SKM-1 treated with dmso at 0.1 percent for 144 hours (cell line): Measurements from ENCODE around the gene SAP25.
"Not testable (repeated sequence)": the region's sequence is repeated elsewhere in the genome, so short reads cannot be mapped to it uniquely, and the experiment has no call there.

Experiments used
- DNase-seq: peaks from one replicate; lab custom pipeline; 2025; ENCODE audit not compliant: unreplicated experiment; lab: John Stamatoyannopoulos, UW

Gene SAP25

GRCh38 chr7:100538654-100539435 is 34.9 kb downstream of the SAP25 start, which contains the start of gene AGFG2:
Gene AGFG2, plus strand, starts transcription at chr7:100539203. Its CDS starts 144 bp downstream, at chr7:100539347.
- DNase-seq: peak; percentile 100

GRCh38 chr7:100538348-100538653 is 35.4 kb downstream of the SAP25 start:
- DNase-seq: no peak

- DNase-seq: not testable (repeated sequence)
Observed at GRCh38 chr7:100536695-100537094, 37.0 kb downstream of the SAP25 start.

GRCh38 chr7:100535982-100536381 is 37.7 kb downstream of the SAP25 start:
- DNase-seq: not testable (repeated sequence)

- no peak for DNase-seq
Observed at GRCh38 chr7:100532165-100533022, 41.3 kb downstream of the SAP25 start.

GRCh38 chr7:100528108-100528866 is 45.4 kb downstream of the SAP25 start:
- not testable (repeated sequence) for DNase-seq

GRCh38 chr7:100523192-100523591 is 50.5 kb downstream of the SAP25 start:
- not testable (repeated sequence) for DNase-seq
